Measurements from ENCODE around the gene COX17.

Gene COX17

GRCh38 chr3:119645813-119646212 is 31.4 kb downstream of the COX17 start:
- no peak for DNase-seq (ENCODE audit: low read depth in 2 of 2)

- DNase-seq (ENCODE audit: low read depth in 2 of 2): no peak
Observed at GRCh38 chr3:119644481-119644880, 32.7 kb downstream of the COX17 start.

GRCh38 chr3:119643528-119643927 is 33.7 kb downstream of the COX17 start:
- DNase-seq (ENCODE audit: low read depth in 2 of 2): no peak

GRCh38 chr3:119642746-119643473 is 34.3 kb downstream of the COX17 start:
- DNase-seq (ENCODE audit: low read depth in 2 of 2): no peak

- DNase-seq (ENCODE audit: low read depth in 2 of 2): no peak
Observed at GRCh38 chr3:119641416-119641815, 35.8 kb downstream of the COX17 start.

GRCh38 chr3:119639494-119640350 is 37.5 kb downstream of the COX17 start:
- DNase-seq (ENCODE audit: low read depth in 2 of 2): no peak

GRCh38 chr3:119637679-119638477 is 39.3 kb downstream of the COX17 start:
- no peak for DNase-seq (ENCODE audit: low read depth in 2 of 2)

- DNase-seq (ENCODE audit: low read depth in 2 of 2): no peak
Observed at GRCh38 chr3:119636891-119637611, 40.2 kb downstream of the COX17 start.

- DNase-seq (ENCODE audit: low read depth in 2 of 2): no peak
Observed at GRCh38 chr3:119636249-119636648, 41.0 kb downstream of the COX17 start.

GRCh38 chr3:119635719-119636118 is 41.5 kb downstream of the COX17 start:
- DNase-seq (ENCODE audit: low read depth in 2 of 2): no peak

GRCh38 chr3:119632829-119633228 is 44.4 kb downstream of the COX17 start:
- no peak for DNase-seq (ENCODE audit: low read depth in 2 of 2)

- no peak for DNase-seq (ENCODE audit: low read depth in 2 of 2)
Observed at GRCh38 chr3:119632216-119632615, 45.0 kb downstream of the COX17 start.

GRCh38 chr3:119631516-119631915 is 45.7 kb downstream of the COX17 start:
- DNase-seq (ENCODE audit: low read depth in 2 of 2): no peak

- no peak for DNase-seq (ENCODE audit: low read depth in 2 of 2)
Observed at GRCh38 chr3:119630880-119631329, 46.3 kb downstream of the COX17 start.

- no peak for DNase-seq (ENCODE audit: low read depth in 2 of 2)
Observed at GRCh38 chr3:119630128-119630879, 46.9 kb downstream of the COX17 start.

- DNase-seq (ENCODE audit: low read depth in 2 of 2): no peak
Observed at GRCh38 chr3:119628816-119629445, 48.3 kb downstream of the COX17 start.

- DNase-seq (ENCODE audit: low read depth in 2 of 2): no peak
Observed at GRCh38 chr3:119628390-119628789, 48.8 kb downstream of the COX17 start.

- DNase-seq (ENCODE audit: low read depth in 2 of 2): no peak
Observed at GRCh38 chr3:119627461-119627860, 49.7 kb downstream of the COX17 start.

GRCh38 chr3:119626196-119626595 is 51.0 kb downstream of the COX17 start:
- no peak for DNase-seq (ENCODE audit: low read depth in 2 of 2)

GRCh38 chr3:119625451-119626153 is 51.6 kb downstream of the COX17 start:
- no peak for DNase-seq (ENCODE audit: low read depth in 2 of 2)

Data from stimulated activated CD8-positive, alpha-beta memory T cell treated with anti-CD3 and anti-CD28 coated beads, Interleukin-7, amount 100 ng/mL, for 4 hours (primary cell).